Esophagus squamous epithelium (tissue), 5 donors: ENCODE measurements around the gene GOLGA2. TPM values are rescaled to one million over a fixed set of nuclear protein-coding genes. Genes with fewer than 3 reads are reported as not detected.

Source experiments
- DNase-seq: peaks from one replicate; lab custom pipeline; 2025; lab: John Stamatoyannopoulos, UW
- H3K27ac ChIP-seq, 4 donors: fragments of 200-600 bp; sonication (generic); one replicate each; pipeline ENCODE4 v1.5.1; 2016 to 2019; ENCODE audit warnings: mild to moderate bottlenecking in 1 of 4
- H3K27me3 ChIP-seq, 4 donors: fragments of 200-600 bp; sonication (generic); 1 replicate in 3 of 4; 2 replicates in 1 of 4; pipeline versions ENCODE4 v1.5.1 to v1.6.0; 2017 to 2021; ENCODE audit warnings: antibody characterized with exemption in 1 of 4
- H3K36me3 ChIP-seq, 3 donors: fragments of 200-600 bp; sonication (generic); one replicate each; pipeline ENCODE4 v1.5.1; 2016 to 2019
- H3K4me1 ChIP-seq, 3 donors: fragments of 200-600 bp; sonication (generic); one replicate each; pipeline ENCODE4 v1.5.1; 2017 to 2019
- H3K4me3 ChIP-seq, 4 donors: fragments of 200-600 bp; sonication (generic); 1 replicate in 3 of 4; 2 replicates in 1 of 4; pipeline ENCODE4 v1.5.1; 2016 to 2019; ENCODE audit warnings: mild to moderate bottlenecking in 2 of 4, moderate library complexity in 1 of 4
- H3K9me3 ChIP-seq, 3 donors: fragments of 200-600 bp; sonication (generic); one replicate each; pipeline ENCODE4 v1.5.1; 2016 to 2019
- CTCF ChIP-seq, 6 experiments: fragments of 450-650 bp in 4 of 6; fragments of 200-600 bp in 2 of 6; sonication (generic) in 2 of 6; IDR thresholded peaks; one replicate each; pipeline ENCODE4 v1.5.1; 2016 to 2019; ENCODE audit warnings: antibody characterized with exemption in 6 of 6, mild to moderate bottlenecking in 4 of 6, moderate library complexity in 4 of 6
- POLR2A ChIP-seq, 4 donors: fragments of 450-650 bp; IDR thresholded peaks; one replicate each; pipeline ENCODE4 v1.6.1; 2017; ENCODE audit warnings: antibody characterized with exemption in 4 of 4, mild to moderate bottlenecking in 4 of 4, moderate library complexity in 3 of 4
- WGBS, 2 donors: methylation state at CpG; one replicate each; pipeline ENCODE4 v1.1.5; 2018; 5-methylcytosine and 5-hydroxymethylcytosine counted together
- intact Hi-C: fragments of 100-400 bp; cut with DNase I; formaldehyde crosslinking; loops from one replicate; pipeline ENCODE4 v1.15.0; 2022
- total RNA-seq, 4 donors: library from RNA; depleted of rRNA; stranded (reverse); fragments of >200 nt; gene quantifications; one replicate each; pipeline ENCODE4 v1.1.0, GENCODE V29; 2016
- donor health status: DM: yes; HTN: yes; CAD: no.

The GOLGA2 gene
- total RNA-seq, 4 donors from 2014 or later, result 76.1 to 92.0 (median 89.2) TPM

GRCh38 chr9:128304136-128304970, 28.5 kb upstream of the GOLGA2 start:
- Histone ChIP-seq H3K36me3 (peaks cover under 1 to 19% (median 4%) of the 10 kb centered on the region in 3 donors), H3K4me1 (peaks cover 0 to 49% (median 14%) of the 10 kb centered on the region in 3 donors), H3K4me3 (no peak overlapping the region), H3K9me3 (no peaks in the 10 kb centered on the region), H3K27ac (peak overlapping the region in 3 of 4 donors; percentile 81 to 92 (median 86)), H3K27me3 (no peaks in the 10 kb centered on the region)
- DNase-seq, result no peak
- 74 to 84% methylated on average over 9 of the region's 9 CpGs for WGBS, 2 donors
- intact Hi-C loops, result no loop called here
- TF ChIP-seq POLR2A (IDR thresholded peaks at IDR 0.05), result no peak
- no peak for TF ChIP-seq CTCF (IDR thresholded peaks at IDR 0.05)

GRCh38 chr9:128298535-128299482, 23.0 kb upstream of the GOLGA2 start:
- H3K4me1 ChIP-seq, result peaks cover 0 to 32% (median 11%) of the 10 kb centered on the region in 3 donors
- TF ChIP-seq CTCF (IDR thresholded peaks at IDR 0.05) (no peak), POLR2A (IDR thresholded peaks at IDR 0.05) (no peak)
- peaks cover 0 to 4% (median 0%) of the 10 kb centered on the region in 3 donors for H3K36me3 ChIP-seq
- WGBS, 2 donors, result 52 to 80% methylated on average over 13 to 16 of the region's 20 CpGs
- H3K9me3 ChIP-seq, result no peaks in the 10 kb centered on the region
- no peak overlapping the region for H3K4me3 ChIP-seq
- intact Hi-C loops, result no loop called here
- DNase-seq, result no peak
- H3K27ac ChIP-seq, result peak overlapping the region; percentile 62 to 80 (median 72)
- H3K27me3 ChIP-seq, result no peaks in the 10 kb centered on the region

DNA sequence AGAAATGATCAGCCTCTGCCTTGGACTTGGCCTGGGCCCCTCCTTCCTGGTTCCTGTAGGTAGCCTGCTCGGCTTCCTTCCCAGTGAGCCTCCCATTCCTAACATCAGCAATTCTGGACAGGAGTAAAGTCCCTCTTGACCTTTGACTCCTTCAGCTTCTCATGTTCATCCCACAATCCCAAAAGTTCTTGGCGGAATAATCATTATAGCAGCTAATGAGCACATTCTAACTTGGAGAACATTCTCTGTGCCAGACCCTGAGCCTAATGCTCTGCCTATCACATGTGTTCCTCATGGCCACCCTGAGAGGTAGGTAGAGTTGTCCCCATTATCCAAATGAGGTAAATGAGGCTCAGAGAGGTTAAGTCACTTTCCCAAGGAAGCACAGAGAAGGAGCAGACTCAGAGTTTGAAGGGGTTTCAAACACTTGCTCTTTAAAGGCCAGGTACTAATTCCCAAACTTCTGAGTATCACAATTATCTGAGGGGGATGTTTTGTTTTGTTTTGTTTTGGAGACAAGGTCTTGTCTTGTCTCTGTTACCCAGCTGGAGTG, 21.5 kb upstream of the GOLGA2 start:
- intact Hi-C loops, result no loop called here
- Histone ChIP-seq H3K27me3 (no peaks in the 10 kb centered on the region), H3K9me3 (no peaks in the 10 kb centered on the region), H3K27ac (no peak overlapping the region), H3K4me1 (peaks cover 0 to 31% (median 11%) of the 10 kb centered on the region in 3 donors), H3K4me3 (no peak overlapping the region), H3K36me3 (peaks cover 0 to 4% (median 0%) of the 10 kb centered on the region in 3 donors)
- WGBS, 2 donors, result 70 to 92% methylated on average over 2 of the region's 2 CpGs
- TF ChIP-seq POLR2A (IDR thresholded peaks at IDR 0.05), result no peak
- TF ChIP-seq CTCF (IDR thresholded peaks at IDR 0.05), result no peak
- DNase-seq, result no peak

GRCh38 chr9:128296340-128297220, 20.8 kb upstream of the GOLGA2 start:
- H3K27me3 ChIP-seq, result no peaks in the 10 kb centered on the region
- no peaks in the 10 kb centered on the region for H3K9me3 ChIP-seq
- TF ChIP-seq POLR2A (IDR thresholded peaks at IDR 0.05), result no peak
- TF ChIP-seq CTCF (IDR thresholded peaks at IDR 0.05), result no peak
- DNase-seq, result no peak
- intact Hi-C loops, result no loop called here
- H3K4me1 ChIP-seq, result peaks cover 0 to 31% (median 11%) of the 10 kb centered on the region in 3 donors
- H3K27ac ChIP-seq, result peak overlapping the region in 1 of 4 donors; percentile 3
- peaks cover 0 to 4% (median 0%) of the 10 kb centered on the region in 3 donors for H3K36me3 ChIP-seq
- 83 to 86% methylated on average over 5 to 13 of the region's 16 CpGs for WGBS, 2 donors
- H3K4me3 ChIP-seq, result no peak overlapping the region
